ENCODE measurements around the gene SMIM45.

- TF ChIP-seq CTCF (IDR thresholded peaks at IDR 0.05; ENCODE audit: low read length) (no peak), EZH2 (optimal IDR thresholded peaks at IDR 0.05; ENCODE audit: low read depth, low read length) (no peak)
Observed at GRCh38 chr22:41934284-41935014, 17.5 kb upstream of the SMIM45 start.
